ENCODE results near the gene PCK2.
A peak's percentile ranks its signal among the peaks of the same experiment; 100 is the strongest.

The PCK2 gene

DNA sequence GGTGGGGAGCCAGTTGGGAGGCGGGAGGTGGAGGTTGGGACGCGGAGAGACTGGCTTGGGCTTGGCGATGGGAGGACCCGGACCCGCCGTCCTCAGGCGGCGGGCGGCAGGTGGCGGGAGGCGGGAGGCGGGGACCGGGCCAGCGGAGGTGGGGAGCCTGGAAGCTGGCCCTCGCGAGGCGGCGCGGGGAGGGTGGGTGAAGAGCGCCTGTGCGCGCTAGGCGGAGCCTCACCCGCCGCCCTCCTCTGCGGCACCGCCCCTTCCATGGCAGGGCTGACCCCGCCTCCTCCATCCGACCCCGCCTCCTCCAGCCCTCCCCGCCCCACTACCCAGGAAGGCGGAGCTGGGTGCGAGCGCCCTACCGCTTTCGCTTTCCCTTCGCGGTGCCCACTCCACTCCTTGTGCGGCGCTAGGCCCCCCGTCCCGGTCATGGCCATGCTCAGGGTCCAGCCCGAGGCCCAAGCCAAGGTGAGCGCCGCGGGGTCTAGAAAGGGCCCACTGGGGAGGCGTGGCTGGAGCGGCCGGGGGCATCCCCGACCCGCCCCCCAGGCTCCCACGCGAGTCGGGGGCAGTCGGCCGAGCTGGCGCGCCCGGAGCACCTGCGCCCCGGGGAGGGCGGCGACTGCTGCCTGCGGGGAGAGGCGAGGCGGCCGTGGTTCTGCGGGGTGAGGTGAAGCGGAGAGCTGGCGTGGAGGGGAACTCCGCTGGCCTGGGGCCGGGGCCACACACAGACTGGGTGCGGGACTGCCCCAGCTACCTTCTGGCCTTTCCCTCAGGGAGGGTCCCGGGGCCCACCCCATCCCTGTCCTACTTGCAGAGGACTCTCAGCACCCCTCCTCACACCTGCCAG lies 41.9 kb downstream of the PCK2 start, which contains the start of gene PSME1:
TSS of gene PSME1 (plus strand) at position 361 of the 850 bp plus-strand sequence. CDS start at position 430, 69 bp downstream.
- Histone ChIP-seq H3K79me2 (ENCODE audit: insufficient read depth, low read length) (peaks cover 51% of the 10 kb centered on the region), H2AFZ (ENCODE audit: low read length) (peak within 1 kb of the TSS; percentile 92), H3K4me3 (ENCODE audit: low read length, poor library complexity, severe bottlenecking) (peak within 1 kb of the TSS; percentile 99)

DNA sequence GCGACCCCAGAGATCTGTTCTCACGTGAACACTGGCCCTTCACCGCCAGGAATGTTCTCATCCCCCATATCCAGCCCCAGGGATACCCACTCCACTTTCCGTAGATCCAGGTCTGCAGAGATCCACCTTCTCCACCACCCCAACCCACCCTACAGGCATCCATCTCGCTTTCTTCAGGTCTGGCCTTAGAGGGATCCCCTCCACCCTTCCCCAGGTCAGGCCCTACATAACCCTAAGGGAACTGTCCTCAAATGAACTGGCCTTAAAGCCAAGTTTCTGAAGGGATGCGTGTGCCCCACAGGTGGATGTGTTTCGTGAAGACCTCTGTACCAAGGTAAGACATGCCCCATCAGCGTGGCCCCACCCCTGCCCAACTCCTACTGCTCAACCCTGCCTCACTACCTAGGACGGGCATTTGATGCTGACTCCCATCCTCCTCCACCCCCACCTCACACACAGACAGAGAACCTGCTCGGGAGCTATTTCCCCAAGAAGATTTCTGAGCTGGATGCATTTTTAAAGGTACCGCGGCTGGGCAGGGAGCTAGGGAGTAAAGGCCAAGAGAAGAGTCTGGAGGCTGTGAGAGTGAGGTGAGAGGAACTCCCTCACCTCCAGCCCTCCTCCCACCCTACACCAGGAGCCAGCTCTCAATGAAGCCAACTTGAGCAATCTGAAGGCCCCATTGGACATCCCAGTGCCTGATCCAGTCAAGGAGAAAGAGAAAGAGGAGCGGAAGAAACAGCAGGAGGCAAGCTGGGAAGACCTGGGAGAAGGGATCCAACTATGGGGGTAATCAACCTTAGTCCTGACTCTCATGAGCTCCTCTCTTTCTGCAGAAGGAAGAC lies 42.8 kb downstream of the PCK2 start:
- H3K4me1 ChIP-seq (ENCODE audit: insufficient read depth, low read length, poor library complexity, severe bottlenecking): peaks cover 48% of the 10 kb centered on the region
- H3K36me3 ChIP-seq (ENCODE audit: insufficient read depth, low read length): peaks cover 19% of the 10 kb centered on the region
- peak overlapping the region; percentile 99 for H3K4me2 ChIP-seq (ENCODE audit: low read depth, low read length, poor library complexity, severe bottlenecking)
- no peak overlapping the region for H2AFZ ChIP-seq (ENCODE audit: low read length)
- peak overlapping the region; percentile 99 for H3K4me3 ChIP-seq (ENCODE audit: low read length, poor library complexity, severe bottlenecking)
- no peaks in the 10 kb centered on the region for H3K9me2 ChIP-seq (replicated peaks; ENCODE audit: low read depth, low read length)
- no peak for TF ChIP-seq EZH2phosphoT487 (IDR thresholded peaks at IDR 0.05; ENCODE audit: borderline replicate concordance)
- TF ChIP-seq, protein P1, sequence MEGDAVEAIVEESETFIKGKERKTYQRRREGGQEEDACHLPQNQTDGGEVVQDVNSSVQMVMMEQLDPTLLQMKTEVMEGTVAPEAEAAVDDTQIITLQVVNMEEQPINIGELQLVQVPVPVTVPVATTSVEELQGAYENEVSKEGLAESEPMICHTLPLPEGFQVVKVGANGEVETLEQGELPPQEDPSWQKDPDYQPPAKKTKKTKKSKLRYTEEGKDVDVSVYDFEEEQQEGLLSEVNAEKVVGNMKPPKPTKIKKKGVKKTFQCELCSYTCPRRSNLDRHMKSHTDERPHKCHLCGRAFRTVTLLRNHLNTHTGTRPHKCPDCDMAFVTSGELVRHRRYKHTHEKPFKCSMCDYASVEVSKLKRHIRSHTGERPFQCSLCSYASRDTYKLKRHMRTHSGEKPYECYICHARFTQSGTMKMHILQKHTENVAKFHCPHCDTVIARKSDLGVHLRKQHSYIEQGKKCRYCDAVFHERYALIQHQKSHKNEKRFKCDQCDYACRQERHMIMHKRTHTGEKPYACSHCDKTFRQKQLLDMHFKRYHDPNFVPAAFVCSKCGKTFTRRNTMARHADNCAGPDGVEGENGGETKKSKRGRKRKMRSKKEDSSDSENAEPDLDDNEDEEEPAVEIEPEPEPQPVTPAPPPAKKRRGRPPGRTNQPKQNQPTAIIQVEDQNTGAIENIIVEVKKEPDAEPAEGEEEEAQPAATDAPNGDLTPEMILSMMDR (conservative IDR thresholded peaks at IDR 0.05; ENCODE audit: low read length): no peak
- H3K9me3 ChIP-seq (ENCODE audit: insufficient read depth, low read depth, low read length): no peaks in the 10 kb centered on the region
- no peaks in the 10 kb centered on the region for H3K27me3 ChIP-seq (ENCODE audit: insufficient read depth, low read length, poor library complexity, severe bottlenecking)
- peak overlapping the region; percentile 96 for H3K9ac ChIP-seq (ENCODE audit: low read depth, low read length, poor library complexity, severe bottlenecking)
- H3F3A ChIP-seq (ENCODE audit: low read depth): no peaks in the 10 kb centered on the region
- H3K79me2 ChIP-seq (ENCODE audit: insufficient read depth, low read length): peaks cover 52% of the 10 kb centered on the region
- peaks cover 28% of the 10 kb centered on the region for H4K20me1 ChIP-seq (ENCODE audit: insufficient read depth, low read length, poor library complexity, severe bottlenecking)

More for the DNA sequence above, 41.9 kb downstream of the PCK2 start, which contains the start of gene PSME1:
- no peaks in the 10 kb centered on the region for H3K9me2 ChIP-seq (replicated peaks; ENCODE audit: low read depth, low read length)
- H3K36me3 ChIP-seq (ENCODE audit: insufficient read depth, low read length): peaks cover 19% of the 10 kb centered on the region
- TF ChIP-seq, protein P1 (conservative IDR thresholded peaks at IDR 0.05; ENCODE audit: low read length): no peak
- no peak for TF ChIP-seq EZH2phosphoT487 (IDR thresholded peaks at IDR 0.05; ENCODE audit: borderline replicate concordance)
- H3K9ac ChIP-seq (ENCODE audit: low read depth, low read length, poor library complexity, severe bottlenecking): peak within 1 kb of the TSS; percentile 96
- H3K9me3 ChIP-seq (ENCODE audit: insufficient read depth, low read depth, low read length): no peaks in the 10 kb centered on the region
- peak within 1 kb of the TSS; percentile 99 for H3K4me2 ChIP-seq (ENCODE audit: low read depth, low read length, poor library complexity, severe bottlenecking)
- peaks cover 28% of the 10 kb centered on the region for H4K20me1 ChIP-seq (ENCODE audit: insufficient read depth, low read length, poor library complexity, severe bottlenecking)
- peaks cover 48% of the 10 kb centered on the region for H3K4me1 ChIP-seq (ENCODE audit: insufficient read depth, low read length, poor library complexity, severe bottlenecking)
- H3K27me3 ChIP-seq (ENCODE audit: insufficient read depth, low read length, poor library complexity, severe bottlenecking): no peaks in the 10 kb centered on the region
- H3F3A ChIP-seq (ENCODE audit: low read depth): no peaks in the 10 kb centered on the region

DNA sequence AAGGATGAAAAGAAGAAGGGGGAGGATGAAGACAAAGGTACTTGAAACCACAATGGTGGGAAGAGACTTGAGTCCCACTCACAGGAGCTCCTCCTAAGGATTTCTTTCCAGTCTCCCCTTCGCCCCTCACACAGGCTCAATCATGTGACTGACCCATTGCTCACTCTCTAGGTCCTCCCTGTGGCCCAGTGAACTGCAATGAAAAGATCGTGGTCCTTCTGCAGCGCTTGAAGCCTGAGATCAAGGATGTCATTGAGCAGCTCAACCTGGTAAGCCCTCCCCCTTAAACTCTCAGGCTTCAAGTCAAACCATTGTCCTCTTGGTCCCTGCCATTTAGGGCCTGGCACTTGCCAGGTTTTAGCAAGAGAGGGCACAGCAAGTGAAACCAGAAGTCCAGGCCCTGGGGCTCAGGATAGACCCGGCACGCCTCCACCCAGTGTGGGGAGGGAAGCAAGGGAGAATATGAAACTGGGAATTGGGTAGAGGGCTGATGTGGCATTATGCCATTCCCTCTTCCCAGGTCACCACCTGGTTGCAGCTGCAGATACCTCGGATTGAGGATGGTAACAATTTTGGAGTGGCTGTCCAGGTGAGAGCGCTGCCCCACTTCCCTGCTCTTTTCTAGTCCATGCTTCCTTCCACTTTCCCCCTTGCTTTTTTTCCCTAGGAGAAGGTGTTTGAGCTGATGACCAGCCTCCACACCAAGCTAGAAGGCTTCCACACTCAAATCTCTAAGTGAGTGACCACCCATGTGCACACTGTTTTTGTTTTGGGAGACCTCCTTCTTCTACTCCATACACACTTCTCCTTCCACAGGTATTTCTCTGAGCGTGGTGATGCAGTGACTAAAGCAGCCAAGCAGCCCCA lies 43.7 kb downstream of the PCK2 start:
- no peak for TF ChIP-seq EZH2phosphoT487 (IDR thresholded peaks at IDR 0.05; ENCODE audit: borderline replicate concordance)
- TF ChIP-seq, protein P1 (conservative IDR thresholded peaks at IDR 0.05; ENCODE audit: low read length): no peak
- no peaks in the 10 kb centered on the region for H3K9me2 ChIP-seq (replicated peaks; ENCODE audit: low read depth, low read length)
- H2AFZ ChIP-seq (ENCODE audit: low read length): no peak overlapping the region
- peaks cover 45% of the 10 kb centered on the region for H3K4me1 ChIP-seq (ENCODE audit: insufficient read depth, low read length, poor library complexity, severe bottlenecking)
- H3K9me3 ChIP-seq (ENCODE audit: insufficient read depth, low read depth, low read length): no peaks in the 10 kb centered on the region
- peaks cover 54% of the 10 kb centered on the region for H3K79me2 ChIP-seq (ENCODE audit: insufficient read depth, low read length)
- H3K4me2 ChIP-seq (ENCODE audit: low read depth, low read length, poor library complexity, severe bottlenecking): peak overlapping the region; percentile 99
- H3K4me3 ChIP-seq (ENCODE audit: low read length, poor library complexity, severe bottlenecking): peak overlapping the region; percentile 99
- no peaks in the 10 kb centered on the region for H3K27me3 ChIP-seq (ENCODE audit: insufficient read depth, low read length, poor library complexity, severe bottlenecking)
- H3F3A ChIP-seq (ENCODE audit: low read depth): no peaks in the 10 kb centered on the region
- peak overlapping the region; percentile 96 for H3K9ac ChIP-seq (ENCODE audit: low read depth, low read length, poor library complexity, severe bottlenecking)
- H3K36me3 ChIP-seq (ENCODE audit: insufficient read depth, low read length): peaks cover 19% of the 10 kb centered on the region
- peaks cover 28% of the 10 kb centered on the region for H4K20me1 ChIP-seq (ENCODE audit: insufficient read depth, low read length, poor library complexity, severe bottlenecking)

Data from Loucy (cell line).